HepG2 (cell line): Measurements from ENCODE around the gene PTS. TPM values are rescaled to one million over a fixed set of nuclear protein-coding genes. Genes with fewer than 3 reads are reported as not detected.

Source experiments
- ATAC-seq: fragments of 200-7000 bp; cut with Tn5 transposase; 3 replicates; pipeline ENCODE4 v1.9.1; 2020; ENCODE audit warnings: mild to moderate bottlenecking, moderate library complexity
- BruUV-seq: library from RNA; stranded (reverse); fragments of 400-500 nt; replicated peaks from 2 replicates; lab custom pipeline; 2021; lab: Mats Ljungman, UMichigan
- CTCF ChIA-PET: fragments of 300-600 bp; formaldehyde crosslinking; extraction: SDS; loops from one replicate; lab custom pipeline; 2021; ENCODE audit warnings: low total read pairs, inconsistent platforms, low intra/inter-chr PET ratio; lab: Yijun Ruan, JAX
- POLR2A ChIA-PET: fragments of 350-600 bp; sonication (Branson Sonifier 250); formaldehyde crosslinking; loops from one replicate; lab custom pipeline; 2020; ENCODE audit warnings: antibody characterized with exemption, inconsistent platforms; lab: Yijun Ruan, JAX
- DNase-seq: peaks from one replicate; pipeline ENCODE4 v3.0.0-alpha.2; 2015; ENCODE audit warnings: low spot score
- FAIRE-seq: peaks from 3 replicates; lab custom pipeline; 2011; peaks lifted over from hg19 to GRCh38; lab: Jason Lieb, UNC
- H2AFZ ChIP-seq: one replicate; pipeline ENCODE4 v1.6.1; 2011; ENCODE audit warnings: low read length, inconsistent platforms
- H3K27ac ChIP-seq: fragments of 300-600 bp; 3 replicates; pipeline ENCODE4 v1.8.0; 2011; ENCODE audit warnings: mixed run types, mild to moderate bottlenecking, mixed read lengths, low read length, inconsistent platforms; ENCODE audit not compliant: insufficient read depth; ENCODE audit errors: extremely low read length
- H3K27me3 ChIP-seq, 2 experiments: fragments of 200-600 bp in 1 of 2; 2 replicates in 1 of 2; 3 replicates in 1 of 2; pipeline versions ENCODE4 v1.6.0 to v1.8.0; 2011; ENCODE audit warnings: low read length in 2 of 2, mild to moderate bottlenecking in 2 of 2, moderate library complexity in 2 of 2, inconsistent platforms in 1 of 2; ENCODE audit not compliant: insufficient read depth in 2 of 2, control insufficient read depth in 1 of 2
- H3K36me3 ChIP-seq, 2 experiments: fragments of 200-600 bp in 1 of 2; replicated peaks in 1 of 2; 2 replicates in 1 of 2; 3 replicates in 1 of 2; pipeline versions ENCODE4 v1.5.1 to v1.8.0; 2011; ENCODE audit warnings: low read length in 2 of 2, inconsistent platforms in 1 of 2; ENCODE audit not compliant: insufficient read depth in 2 of 2, control insufficient read depth in 1 of 2
- H3K4me1 ChIP-seq: 2 replicates; pipeline ENCODE4 v1.5.1; 2012; ENCODE audit warnings: low read length, inconsistent platforms; ENCODE audit not compliant: insufficient read depth
- H3K4me2 ChIP-seq: 2 replicates; pipeline ENCODE4 v1.6.0; 2011; ENCODE audit warnings: low read depth, low read length, inconsistent platforms
- H3K4me3 ChIP-seq, 3 experiments: fragments of 200-600 bp in 1 of 3; sonication (generic), shearing (Covaris generic) in 1 of 3; replicated peaks in 1 of 3; 2 replicates each; pipeline ENCODE4 v1.5.1; 2011 to 2016; ENCODE audit warnings: low read length in 3 of 3, inconsistent platforms in 2 of 3, low read depth in 2 of 3, mild to moderate bottlenecking in 2 of 3, control low read depth in 1 of 3, mixed read lengths in 1 of 3; ENCODE audit not compliant: insufficient read depth in 1 of 3
- H3K79me2 ChIP-seq: one replicate; pipeline ENCODE4 v1.6.1; 2011; ENCODE audit warnings: low read length, inconsistent platforms; ENCODE audit not compliant: insufficient read depth
- H3K9ac ChIP-seq: 2 replicates; pipeline ENCODE4 v1.6.0; 2011; ENCODE audit warnings: mild to moderate bottlenecking, low read depth, low read length, inconsistent platforms; ENCODE audit not compliant: insufficient read depth
- H3K9me3 ChIP-seq: 2 replicates; pipeline ENCODE4 v1.5.1; 2012; ENCODE audit warnings: mild to moderate bottlenecking, low read length
- H4K20me1 ChIP-seq: 2 replicates; pipeline ENCODE4 v1.6.0; 2011; ENCODE audit warnings: inconsistent platforms, mild to moderate bottlenecking, low read length, moderate library complexity; ENCODE audit not compliant: insufficient read depth
- CBX1 ChIP-seq: IDR thresholded peaks from one replicate; pipeline ENCODE4 v1.6.1; 2016; ENCODE audit warnings: antibody characterized with exemption, low read depth
- CEBPB ChIP-seq: IDR thresholded peaks from 2 replicates; pipeline ENCODE4 v1.6.1; 2011; ENCODE audit warnings: low read depth, low read length, improper control_type of control experiment, borderline replicate concordance
- YY1 ChIP-seq: IDR thresholded peaks from 2 replicates; pipeline ENCODE4 v1.6.1; 2011; ENCODE audit warnings: low read length, low read depth, moderate library complexity, mild to moderate bottlenecking; ENCODE audit not compliant: insufficient read depth, insufficient replicate concordance
- WGBS: methylation state at CpG from one replicate; pipeline ENCODE4 v1.1.6; 2017; ENCODE audit warnings: low lambda C conversion rate; 5-methylcytosine and 5-hydroxymethylcytosine counted together
- in situ Hi-C: cut with HindIII; loops from 2 replicates; pipeline ENCODE4 v1.10.0; 2017; ENCODE audit warnings: low pct_unique_long_range_greater_than_20kb; ENCODE audit not compliant: extremely low pct_ligation_motif_present
- intact Hi-C: fragments of 100-400 bp; cut with micrococcal nuclease; formaldehyde crosslinking; loops from one replicate; pipeline ENCODE4 v1.10.0; 2022; ENCODE audit not compliant: unreplicated experiment
- polyA plus RNA-seq, 8 experiments: library from polyadenylated mRNA; depleted of rRNA in 3 of 8; stranded (reverse) in 7 of 8; unstranded in 1 of 8; fragments of >200 nt; fragmentation: Illumina TruSeq in 4 of 8; extraction: Trizol in 4 of 8; gene quantifications; 2 replicates each; pipeline versions ENCODE4 v1.2.1 to v1.2.3, GENCODE V29; 2011 to 2016; ENCODE audit warnings: low read depth in 4 of 8, missing spikeins in 1 of 8, mixed read lengths in 1 of 8; ENCODE audit not compliant: insufficient read depth in 1 of 8
- total RNA-seq, 5 experiments: library from RNA; depleted of rRNA; stranded (reverse); fragments of >200 nt; fragmentation: Illumina TruSeq; extraction: Trizol; gene quantifications; 2 replicates each; pipeline ENCODE4 v1.2.3, GENCODE V29; 2016; ENCODE audit warnings: low read depth in 1 of 5
- TF ChIP-seq, protein P1 (sequence below), 2 experiments: sonication (generic) in 1 of 2; formaldehyde crosslinking in 1 of 2; IDR thresholded peaks; 2 replicates each; pipeline versions ENCODE4 v1.6.1 to v1.9.0; 2014 to 2022; ENCODE audit warnings: antibody characterized with exemption in 1 of 2, borderline replicate concordance in 1 of 2, inconsistent platforms in 1 of 2, low read depth in 1 of 2, missing genetic modification reagents in 1 of 2

Gene PTS
- total and polyA plus RNA-seq, 2 of the 13 experiments (the other 11 are each of a cell fraction or from before 2014, with no cell fraction given): 33.6 to 49.3 TPM

DNA sequence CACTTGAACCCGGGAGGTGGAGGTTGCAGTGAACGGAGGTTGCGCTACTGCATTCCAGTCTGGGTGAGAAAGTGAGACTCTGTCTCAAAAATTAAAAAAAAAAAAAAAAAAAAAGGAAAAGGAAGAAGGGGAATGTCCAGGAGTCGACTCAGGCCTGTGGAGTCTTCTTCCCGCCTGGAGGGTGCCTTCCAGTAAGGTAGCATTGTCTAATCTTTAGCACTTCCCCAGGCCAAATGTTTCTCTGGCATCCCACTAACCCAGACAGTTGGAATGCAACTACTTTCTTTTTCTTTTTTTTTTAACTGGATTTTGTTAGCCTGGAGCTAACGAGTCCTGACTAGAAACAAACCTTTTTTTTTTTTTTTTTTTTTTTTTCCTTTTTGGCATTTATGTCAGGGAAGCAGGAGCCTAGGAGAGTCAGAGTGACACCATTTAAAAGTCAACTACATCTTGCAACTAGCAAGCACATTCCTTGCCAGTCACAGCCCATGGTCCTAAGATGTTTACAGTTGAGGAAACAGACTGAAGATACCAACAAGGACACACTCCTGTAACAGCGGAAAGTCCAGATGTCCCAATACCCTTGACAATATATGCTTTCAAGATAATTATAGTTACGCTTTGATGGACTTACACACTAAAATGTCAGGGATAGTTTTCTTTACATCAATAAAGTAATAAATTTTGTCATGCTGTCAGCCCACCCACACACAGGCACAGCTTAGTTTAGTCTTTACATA lies 23.8 kb downstream of the PTS start (continued):
- TF ChIP-seq, protein P1, sequence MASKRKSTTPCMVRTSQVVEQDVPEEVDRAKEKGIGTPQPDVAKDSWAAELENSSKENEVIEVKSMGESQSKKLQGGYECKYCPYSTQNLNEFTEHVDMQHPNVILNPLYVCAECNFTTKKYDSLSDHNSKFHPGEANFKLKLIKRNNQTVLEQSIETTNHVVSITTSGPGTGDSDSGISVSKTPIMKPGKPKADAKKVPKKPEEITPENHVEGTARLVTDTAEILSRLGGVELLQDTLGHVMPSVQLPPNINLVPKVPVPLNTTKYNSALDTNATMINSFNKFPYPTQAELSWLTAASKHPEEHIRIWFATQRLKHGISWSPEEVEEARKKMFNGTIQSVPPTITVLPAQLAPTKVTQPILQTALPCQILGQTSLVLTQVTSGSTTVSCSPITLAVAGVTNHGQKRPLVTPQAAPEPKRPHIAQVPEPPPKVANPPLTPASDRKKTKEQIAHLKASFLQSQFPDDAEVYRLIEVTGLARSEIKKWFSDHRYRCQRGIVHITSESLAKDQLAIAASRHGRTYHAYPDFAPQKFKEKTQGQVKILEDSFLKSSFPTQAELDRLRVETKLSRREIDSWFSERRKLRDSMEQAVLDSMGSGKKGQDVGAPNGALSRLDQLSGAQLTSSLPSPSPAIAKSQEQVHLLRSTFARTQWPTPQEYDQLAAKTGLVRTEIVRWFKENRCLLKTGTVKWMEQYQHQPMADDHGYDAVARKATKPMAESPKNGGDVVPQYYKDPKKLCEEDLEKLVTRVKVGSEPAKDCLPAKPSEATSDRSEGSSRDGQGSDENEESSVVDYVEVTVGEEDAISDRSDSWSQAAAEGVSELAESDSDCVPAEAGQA (IDR thresholded peaks at IDR 0.05; ENCODE audit: low read depth): no peak
- TF ChIP-seq, protein P1 (CRISPR knock-in tag; IDR thresholded peaks at IDR 0.05; ENCODE audit: borderline replicate concordance): no peak
- TF ChIP-seq CBX1: no peak

DNA sequence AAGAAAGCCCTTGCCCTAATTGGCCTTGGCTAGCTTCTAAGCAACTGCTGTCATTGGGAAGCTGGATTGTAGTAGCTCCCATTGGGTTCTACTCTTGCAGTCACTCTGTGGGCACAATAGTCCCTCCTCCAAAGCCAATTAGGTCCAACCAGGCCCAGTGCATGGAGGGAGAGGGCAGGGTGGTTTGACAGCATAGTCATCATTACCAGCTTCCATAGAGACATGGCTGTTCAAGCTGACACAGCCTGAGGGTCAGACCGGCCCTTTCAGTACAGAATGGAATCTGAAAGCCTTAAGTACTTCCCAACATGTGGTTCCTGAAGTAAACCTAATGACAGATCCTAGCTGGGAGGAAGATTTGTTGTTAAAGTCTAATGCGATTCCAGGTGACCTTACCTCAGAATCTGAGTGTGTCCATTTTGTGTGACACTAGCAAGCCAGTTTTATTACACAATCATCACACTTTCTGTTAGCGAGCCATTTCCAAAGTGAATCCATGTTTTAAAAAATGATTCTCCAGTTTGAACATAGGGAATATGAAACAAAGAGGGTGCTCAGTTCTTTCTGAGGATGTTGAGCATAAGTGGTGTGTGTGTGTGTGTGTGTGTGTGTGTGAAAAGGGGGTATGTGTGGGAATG lies 27.5 kb downstream of the PTS start:
- Histone ChIP-seq H3K27ac (no peak overlapping the region), H3K36me3 (no peaks in the 10 kb centered on the region), H2AFZ (no peak overlapping the region), H3K9me3 (no peaks in the 10 kb centered on the region), H4K20me1 (no peaks in the 10 kb centered on the region), H3K79me2 (no peaks in the 10 kb centered on the region)
- ChIA-PET POLR2A (no interaction called here), CTCF (no interaction called here)
- intact Hi-C loops (no loop called here), in situ Hi-C loops (no loop called here)
- DNase-seq: no peak
- BruUV-seq: no TSS peak
- TF ChIP-seq YY1 (no peak), CEBPB (peak; percentile 55)
- TF ChIP-seq, all 625 proteins: peak for 1
- no peak overlapping the region for H3K9ac ChIP-seq
- H3K4me3 ChIP-seq: no peak overlapping the region
- H3K27me3 ChIP-seq: no peaks in the 10 kb centered on the region
- no peak for ATAC-seq
- H3K4me1 ChIP-seq: peaks cover 9% of the 10 kb centered on the region; the same call in 1 of the 2 replicates
- FAIRE-seq: no peak
- no peak overlapping the region for H3K4me2 ChIP-seq
- WGBS: 97% methylated on average over 3 of the region's 3 CpGs
